HG03280 (cell line): ENCODE results near the gene FKBP1B.
"Not testable (repeated sequence)": the region's sequence is repeated elsewhere in the genome, so short reads cannot be mapped to it uniquely, and the experiment has no call there.

Experiments used
- ATAC-seq: cut with Tn5 transposase; IDR thresholded peaks from one replicate; pipeline ENCODE4 v1.9.1; 2021; ENCODE audit warnings: mild to moderate bottlenecking, moderate library complexity; ENCODE audit not compliant: unreplicated experiment

FKBP1B gene

GRCh38 chr2:24058564-24059271 is 9.2 kb downstream of the FKBP1B start:
- no peak for ATAC-seq

DNA sequence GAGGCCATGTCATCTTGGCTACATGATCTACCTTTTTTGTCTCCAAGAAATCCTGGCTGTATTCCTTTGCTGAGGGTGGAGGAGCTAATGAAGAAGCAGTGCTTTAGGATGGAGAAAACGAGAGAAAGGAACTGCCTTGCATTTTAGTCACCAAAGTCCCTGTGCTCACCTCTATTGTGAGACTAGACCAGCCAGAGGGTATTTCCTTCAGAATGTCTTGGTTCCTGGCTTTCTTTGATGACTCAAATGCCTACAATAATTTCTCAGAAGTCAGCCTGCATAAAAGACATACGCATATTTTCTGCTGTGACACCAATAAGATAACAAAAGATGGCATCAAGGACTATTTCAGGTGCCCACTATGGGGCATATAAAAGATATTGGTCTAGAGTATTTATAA is 15.8 kb downstream of the FKBP1B start:
- ATAC-seq = no peak

DNA sequence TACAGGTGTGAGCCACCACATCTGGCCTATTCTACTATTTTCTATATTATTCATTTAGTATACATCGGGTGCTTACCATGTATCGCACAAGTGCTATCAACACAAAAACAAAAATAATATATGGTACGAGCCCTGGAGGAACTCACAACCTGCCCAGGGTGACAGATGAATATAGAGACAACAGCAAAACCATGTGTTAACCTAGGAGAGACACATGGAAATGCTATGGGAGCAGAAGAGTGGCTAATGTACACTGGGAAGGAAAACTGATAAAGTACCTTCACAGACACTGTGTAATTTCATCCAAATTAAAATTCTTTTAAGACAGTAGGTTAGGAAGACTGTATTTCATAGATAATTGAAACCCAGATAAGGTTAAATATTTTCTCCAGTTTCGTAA is 22.7 kb downstream of the FKBP1B start:
- ATAC-seq = no peak

GRCh38 chr2:24073816-24074215 is 24.3 kb downstream of the FKBP1B start:
- ATAC-seq = no peak

DNA sequence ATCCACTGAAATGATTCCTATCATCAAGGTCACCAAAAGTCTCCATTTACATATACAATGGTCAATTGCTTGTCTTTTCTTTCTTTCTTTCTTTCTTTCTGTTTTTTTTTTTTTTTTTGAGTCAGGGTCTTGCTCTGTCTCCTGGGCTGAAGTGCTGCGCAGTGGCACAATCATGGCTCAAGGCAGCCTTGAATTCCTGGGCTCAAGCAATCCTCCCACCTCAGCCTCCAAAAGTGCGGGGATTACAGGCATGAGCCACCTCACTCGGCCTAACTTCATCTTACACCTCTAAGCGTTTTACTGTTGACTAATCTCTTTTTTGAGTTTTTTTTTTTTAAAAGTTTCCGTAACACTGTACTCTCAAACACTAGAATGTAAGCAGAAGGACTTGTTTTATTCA is 25.7 kb downstream of the FKBP1B start:
- no peak for ATAC-seq

DNA sequence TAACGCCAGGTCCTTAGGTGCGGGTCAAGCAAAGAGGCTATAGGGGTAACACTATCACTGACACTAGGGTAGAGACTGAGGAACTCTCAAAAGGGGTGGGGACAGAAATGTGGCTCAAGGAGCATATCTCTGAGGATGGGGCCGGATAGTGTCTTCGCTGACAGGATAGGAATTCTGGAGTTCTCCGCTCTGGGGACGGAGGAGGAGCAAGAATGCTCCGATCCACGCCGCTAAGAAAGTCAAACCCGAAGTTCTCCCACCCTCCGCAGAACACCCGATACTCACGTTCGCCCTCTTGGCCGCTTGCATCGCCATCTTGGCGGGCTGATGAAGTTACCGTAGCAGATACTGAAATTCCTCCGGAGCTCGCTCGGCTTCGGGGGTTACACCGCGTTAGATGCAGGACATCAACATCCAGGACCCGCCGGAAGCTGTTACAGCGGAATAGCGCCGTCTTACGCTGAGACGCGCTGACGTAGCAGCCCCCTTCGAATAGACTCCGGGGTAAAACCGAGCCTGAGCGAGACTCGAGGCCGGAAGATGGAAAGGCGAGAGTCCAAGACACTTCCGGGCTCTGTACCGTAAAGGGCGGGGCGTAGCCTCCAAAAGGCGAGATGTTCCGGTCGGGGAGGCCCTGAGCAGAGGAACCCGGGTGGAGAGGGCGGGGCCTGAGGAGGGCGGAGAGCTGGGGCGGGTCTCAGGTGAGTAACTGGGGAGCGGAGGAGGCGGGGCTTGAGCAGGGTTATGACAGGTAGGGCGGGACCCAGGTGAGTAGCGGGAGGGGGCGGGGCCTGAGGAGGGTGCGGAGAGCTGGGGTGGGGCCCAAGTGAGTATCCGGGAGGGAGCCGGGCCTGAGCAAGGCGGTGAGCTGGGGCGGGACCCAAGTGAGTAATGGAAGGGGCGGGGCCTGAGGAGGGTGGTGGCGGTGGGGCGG is 26.6 kb downstream of the FKBP1B start, which contains the start of gene SF3B6:
SF3B6 (minus strand) TSS at position 412 of the 934 bp plus-strand sequence; CDS start at position 315, 97 bp downstream.
- ATAC-seq = peak; percentile 95

DNA sequence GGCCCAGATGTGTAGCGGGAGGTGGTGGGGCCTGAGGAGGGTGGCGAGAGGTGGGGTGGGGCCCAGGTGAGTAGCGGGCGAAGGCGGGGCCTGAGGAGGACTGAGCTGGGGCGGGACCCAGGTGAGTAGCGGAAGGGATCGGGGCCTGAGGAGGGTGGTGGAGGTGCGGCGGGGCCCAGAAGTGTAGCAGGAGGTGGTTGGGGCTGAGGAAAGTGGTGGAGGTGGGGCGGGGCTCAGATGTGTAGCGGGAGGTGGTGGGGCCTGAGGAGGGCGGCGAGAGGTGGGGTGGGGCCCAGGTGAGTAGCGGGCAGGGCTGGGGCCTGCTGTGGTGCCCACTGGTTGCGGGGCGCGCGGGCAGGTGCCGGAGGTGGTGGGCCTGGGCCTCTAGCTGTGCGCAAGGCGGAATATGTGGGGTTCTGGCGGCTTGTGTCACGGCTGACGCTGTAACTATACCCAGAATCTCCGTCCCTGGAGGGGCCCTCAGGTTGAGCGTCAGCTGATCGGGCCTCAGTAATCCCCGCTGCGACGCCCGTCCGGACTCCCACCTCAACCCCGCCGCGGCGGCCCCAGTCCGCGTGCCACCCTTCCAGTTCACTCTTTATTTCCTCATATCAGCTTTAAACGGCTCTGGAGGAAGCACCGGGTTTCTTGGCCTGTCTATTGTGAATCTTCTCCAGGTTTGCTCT is 27.5 kb downstream of the FKBP1B start:
- peak; percentile 20 for ATAC-seq

GRCh38 chr2:24077535-24077877 is 28.0 kb downstream of the FKBP1B start:
- ATAC-seq = no peak

- ATAC-seq = no peak
Observed at GRCh38 chr2:24077879-24078278, 28.3 kb downstream of the FKBP1B start.

DNA sequence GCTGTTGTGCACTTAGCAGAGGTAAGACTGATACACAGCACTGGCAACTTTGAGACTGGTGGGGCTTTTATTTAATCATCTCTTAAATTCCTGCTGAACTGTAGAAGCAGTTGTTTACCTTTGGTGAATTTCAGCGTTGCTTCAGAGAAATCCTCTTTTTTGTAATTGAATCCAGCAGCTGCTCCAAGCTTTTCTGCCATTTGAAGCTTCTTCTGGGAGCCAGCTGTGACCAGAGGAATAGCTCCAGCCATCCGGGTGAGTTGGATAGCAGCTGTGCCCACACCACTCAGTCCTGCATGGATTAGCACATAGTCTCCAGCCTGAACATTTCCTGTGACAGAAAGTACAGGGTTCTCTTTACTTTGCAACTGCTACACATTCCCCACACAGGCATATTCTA is 31.2 kb downstream of the FKBP1B start:
- ATAC-seq = no peak

GRCh38 chr2:24082787-24083566 is 33.4 kb downstream of the FKBP1B start:
- ATAC-seq = no peak

DNA sequence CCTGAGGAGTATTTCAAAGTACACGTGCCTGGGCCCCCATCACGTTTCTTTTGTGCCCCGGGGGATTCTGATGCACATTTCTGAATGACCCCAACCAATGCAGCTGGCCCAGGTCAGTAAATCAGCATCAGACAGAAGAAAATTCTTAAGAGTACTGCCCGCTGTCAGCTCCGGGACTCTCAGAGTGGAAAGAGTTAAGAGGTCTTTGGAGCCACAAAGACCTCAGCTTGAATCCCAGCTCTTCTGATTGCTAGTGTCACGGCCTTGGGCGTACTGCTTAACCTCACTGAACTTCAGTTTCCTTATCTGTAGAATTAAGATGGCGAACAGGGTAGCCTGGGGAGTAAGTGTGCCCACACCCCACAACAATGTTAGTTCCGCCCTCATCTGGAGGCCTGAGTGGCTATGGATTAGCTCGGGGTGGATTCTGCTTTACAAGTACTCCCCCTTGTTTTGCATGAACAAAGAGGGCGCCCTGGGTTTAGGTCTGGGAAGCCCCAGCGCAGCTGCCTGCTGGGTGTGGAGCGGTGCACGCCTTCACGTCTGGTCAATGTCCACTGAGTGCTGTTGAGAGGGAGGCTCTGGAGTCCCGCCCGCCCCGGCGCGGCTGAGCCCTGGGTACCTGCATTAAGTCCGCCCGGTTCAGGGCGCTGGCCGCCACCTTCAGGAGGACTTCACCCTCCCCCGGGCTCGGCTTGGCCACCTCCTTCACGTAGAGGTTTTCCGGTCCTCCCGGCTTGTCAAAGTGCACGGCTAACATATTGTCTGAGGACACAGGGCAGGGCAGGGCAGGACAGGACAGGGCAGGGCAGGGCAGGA is 34.2 kb downstream of the FKBP1B start:
- peak; percentile 82 for ATAC-seq

GRCh38 chr2:24084386-24085199 is 35.1 kb downstream of the FKBP1B start, which contains the start of gene TP53I3:
Gene TP53I3, minus strand, starts transcription at chr2:24084834. Its CDS starts 508 bp downstream, at chr2:24084326.
- peak; percentile 76 for ATAC-seq

DNA sequence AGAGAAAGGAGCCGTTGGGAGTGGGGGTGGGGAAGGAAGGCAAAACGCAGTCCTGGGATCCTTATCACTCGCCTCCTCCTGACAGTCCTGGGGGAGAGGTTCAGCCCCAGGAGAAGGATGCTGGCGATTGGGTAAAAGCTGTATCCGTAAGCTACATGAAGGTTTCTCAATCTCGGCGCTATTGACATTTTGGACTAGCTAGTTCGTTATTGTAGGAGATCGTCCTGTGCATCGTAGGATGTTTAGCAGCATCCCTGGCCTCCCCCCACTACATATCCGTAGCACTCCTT is 35.6 kb downstream of the FKBP1B start:
- no peak for ATAC-seq

DNA sequence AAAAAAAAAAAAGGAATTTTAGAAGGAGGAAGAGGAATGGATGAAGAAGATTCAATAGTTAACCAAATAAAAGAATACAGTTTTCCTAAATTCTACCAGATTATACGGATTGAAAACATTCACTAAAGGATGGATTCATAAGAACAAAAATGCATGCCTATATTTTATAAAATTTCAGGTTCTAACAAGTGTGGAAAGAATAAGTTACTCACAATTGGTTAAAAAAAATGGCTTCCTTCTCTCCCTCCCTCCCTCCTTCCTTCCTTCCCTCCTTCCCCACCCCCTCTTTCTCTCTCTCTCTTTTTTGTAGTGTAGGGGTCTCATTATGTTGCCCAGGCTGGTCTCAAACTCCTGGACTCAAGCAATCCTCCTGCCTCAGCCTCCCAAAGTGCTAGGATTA is 36.7 kb downstream of the FKBP1B start:
- ATAC-seq = no peak

DNA sequence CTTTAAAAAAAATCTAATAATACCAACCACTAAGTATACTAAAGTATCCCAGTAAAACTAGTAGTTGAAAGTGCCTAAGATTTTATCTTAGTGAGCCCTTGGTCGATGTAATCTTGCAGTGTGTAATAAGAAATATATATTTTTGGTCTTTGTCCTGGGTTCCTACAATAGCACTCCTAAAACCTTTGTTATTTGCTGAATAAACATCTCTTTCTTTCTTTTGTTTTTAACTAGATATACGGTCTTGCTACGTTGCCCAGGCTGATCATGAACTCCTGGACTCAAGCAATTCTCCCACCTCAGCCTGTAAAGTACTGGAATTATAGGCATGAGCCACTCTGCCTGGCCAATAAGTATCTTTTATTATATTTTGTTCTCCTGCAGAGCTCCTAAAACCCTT is 37.5 kb downstream of the FKBP1B start:
- ATAC-seq = no peak

DNA sequence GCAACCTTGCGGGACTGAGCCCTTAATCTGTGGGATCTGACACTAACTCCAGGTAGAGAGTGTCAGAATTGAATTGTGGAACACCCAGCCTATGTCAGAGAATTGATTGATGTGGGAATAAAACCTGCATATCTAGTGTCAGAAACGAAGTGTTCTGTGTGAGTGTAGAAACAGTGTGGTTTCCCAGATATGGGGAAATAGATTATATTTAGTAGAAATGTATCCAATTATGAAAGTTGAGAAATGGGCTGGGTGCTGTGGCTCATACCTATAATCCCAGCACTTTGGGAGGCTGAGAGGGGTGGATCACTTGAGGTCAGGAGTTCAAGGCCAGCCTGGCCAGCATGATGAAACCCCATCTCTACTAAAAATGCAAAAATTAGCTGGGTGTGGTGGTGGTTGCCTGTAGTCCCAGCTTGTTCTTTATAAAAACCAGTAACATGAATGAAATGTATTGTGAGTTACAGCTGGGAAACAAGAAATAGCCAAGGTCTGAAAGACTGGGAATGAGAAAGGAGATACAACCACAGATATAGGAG is 39.3 kb downstream of the FKBP1B start:
- no peak for ATAC-seq

DNA sequence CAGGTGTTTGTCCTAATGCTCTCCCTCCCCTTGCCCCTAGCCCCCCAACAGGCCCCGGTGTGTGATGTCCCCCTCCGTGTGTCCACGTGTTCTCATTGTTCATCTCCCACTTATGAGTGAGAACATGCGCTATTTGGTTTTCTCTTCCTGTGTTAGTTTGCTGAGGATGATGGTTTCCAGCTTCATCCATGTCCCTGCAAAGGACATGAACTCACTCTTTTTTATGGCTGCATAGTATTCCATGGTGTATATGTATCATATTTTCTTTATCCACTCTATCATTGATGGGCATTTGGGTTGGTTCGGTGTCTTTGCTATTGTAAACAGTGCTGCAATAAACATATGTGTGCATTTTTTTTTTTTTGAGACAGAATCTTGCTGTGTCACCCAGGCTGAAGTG is 43.7 kb downstream of the FKBP1B start:
- not testable (repeated sequence) for ATAC-seq

DNA sequence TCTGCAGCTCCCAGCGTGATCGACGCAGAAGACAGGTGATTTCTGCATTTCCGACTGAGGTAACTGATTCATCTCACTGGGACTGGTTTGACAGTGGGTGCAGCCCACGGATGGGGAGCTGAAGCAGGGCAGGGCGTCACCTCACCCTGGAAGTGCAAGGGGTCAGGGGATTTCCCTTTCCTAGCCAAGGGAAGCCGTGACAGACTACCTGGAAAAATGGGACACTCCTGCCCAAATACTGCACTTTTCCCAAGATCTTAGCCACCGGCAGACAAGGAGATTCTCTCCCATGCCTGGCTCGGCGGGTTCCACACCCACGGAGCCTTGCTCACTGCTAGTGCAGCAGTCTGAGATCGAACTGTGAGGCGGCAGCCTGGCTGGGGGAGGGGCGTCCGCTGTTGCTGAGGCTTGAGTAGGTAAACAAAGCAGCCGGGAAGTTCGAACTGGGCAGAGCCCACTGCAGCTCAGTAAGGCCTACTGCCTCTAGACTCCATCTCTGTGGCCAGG is 45.7 kb downstream of the FKBP1B start:
- not testable (repeated sequence) for ATAC-seq
